Glomerular endothelial cell (primary cell): ENCODE measurements around the gene KRTAP5-8. TPM values are rescaled to one million over a fixed set of nuclear protein-coding genes. Genes with fewer than 3 reads are reported as not detected.
"Not testable (repeated sequence)": the region's sequence is repeated elsewhere in the genome, so short reads cannot be mapped to it uniquely, and the experiment has no call there.

Experiments used
- DNase-seq: peaks from one replicate; pipeline ENCODE4 v3.0.0-alpha.2; 2011; ENCODE audit warnings: low read depth, low spot score; ENCODE audit errors: extremely low read depth
- total RNA-seq: library from RNA; depleted of rRNA; stranded (reverse); fragments of >200 nt; gene quantifications from 2 replicates; pipeline ENCODE4 v1.2.3, GENCODE V29; 2015

The KRTAP5-8 gene
- total RNA-seq, 1 donor from 2014 or later, result not detected

DNA sequence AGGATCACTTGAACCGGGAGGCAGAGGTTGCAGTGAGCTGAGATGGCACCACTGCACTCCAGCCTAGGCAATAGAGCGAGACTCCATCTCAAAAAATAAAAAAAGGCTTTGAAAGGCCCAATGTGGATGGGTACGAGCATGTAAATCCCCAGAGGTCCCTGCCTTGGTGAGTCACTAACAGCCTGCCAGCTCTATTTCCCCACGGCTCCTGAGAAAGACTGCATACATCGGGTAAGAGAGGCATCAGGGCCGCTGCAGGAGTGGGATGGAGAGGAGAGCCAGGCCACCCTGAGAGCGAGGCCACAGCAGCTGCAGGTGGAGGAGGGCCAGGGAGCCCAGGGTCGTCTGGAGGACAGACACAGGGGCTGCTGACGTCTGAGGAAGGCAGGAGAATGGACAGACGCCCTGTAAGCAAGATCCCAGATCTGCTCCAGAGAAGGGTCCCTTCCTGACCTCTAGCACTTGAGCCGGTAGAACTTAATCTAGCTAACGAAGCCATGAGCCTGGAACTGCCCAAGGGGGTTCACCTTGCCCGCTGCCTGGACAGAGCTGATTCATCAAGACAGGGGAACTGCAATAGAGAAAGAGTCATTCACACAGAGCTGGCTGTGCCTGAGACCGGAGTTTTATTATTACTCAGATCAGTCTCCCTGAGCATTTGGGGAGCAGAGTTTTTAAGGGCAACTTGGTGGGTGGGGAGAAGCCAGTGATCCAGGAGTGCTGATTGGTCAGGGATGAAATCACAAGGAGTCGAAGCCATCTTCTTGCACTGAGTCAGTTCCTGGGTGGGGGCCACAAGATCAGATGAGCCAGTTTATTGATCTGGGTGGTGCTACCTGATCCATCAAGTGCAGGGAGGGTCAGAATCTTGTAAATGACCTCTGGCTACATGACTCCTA is 5.3 kb downstream of the KRTAP5-8 start:
- DNase-seq, result no peak

DNA sequence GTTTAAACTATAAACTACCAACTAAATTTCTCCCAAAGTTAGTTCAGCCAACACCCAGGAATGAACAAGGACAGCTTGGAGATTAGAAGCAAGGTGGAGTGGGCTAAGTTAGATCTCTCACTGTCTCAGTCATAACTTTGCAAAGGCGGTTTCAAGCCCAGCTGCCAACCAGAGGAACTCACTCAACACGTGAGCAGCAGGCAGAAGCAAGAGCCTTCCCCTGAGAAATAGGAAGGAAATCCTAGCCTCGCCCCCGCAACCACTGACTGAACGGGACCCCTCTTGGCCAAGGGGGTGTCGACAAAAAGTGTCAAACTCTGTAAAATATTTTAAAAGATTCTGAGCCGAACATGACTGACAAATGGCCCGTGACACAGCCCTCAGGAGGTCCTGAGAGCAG is 6.0 kb downstream of the KRTAP5-8 start:
- DNase-seq, result no peak

DNA sequence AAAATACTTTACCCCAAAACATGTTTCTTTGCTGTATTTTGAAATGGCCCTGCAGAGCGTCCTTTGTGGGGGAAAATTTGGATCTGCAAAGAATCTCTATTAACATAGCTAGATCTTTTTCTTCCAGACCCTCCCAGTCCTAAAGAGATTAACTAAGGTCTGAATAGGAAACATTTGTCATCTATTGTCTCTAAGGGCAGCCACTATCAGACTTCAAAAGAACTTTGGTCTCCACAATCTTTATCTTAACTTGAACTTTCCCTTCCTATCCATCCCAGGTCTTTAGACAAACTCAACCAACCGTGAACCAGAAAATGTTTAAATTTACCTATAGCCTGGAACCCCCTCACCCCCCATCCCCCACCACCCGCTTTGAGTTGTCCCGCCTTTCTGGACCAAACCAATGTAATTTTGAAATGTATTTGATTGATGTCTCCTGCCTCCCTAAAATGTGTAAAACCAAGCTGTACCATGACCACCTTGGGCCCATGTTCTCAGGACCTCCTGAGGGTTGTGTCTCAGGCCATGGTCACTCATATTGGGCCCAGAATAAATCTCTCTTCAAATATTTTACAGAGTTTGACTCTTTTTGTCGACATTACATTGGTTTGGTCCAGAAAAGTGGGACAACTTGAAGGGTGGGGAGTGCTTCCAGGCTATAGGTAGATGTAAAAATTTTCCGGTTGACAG is 6.8 kb downstream of the KRTAP5-8 start:
- DNase-seq, result no peak

DNA sequence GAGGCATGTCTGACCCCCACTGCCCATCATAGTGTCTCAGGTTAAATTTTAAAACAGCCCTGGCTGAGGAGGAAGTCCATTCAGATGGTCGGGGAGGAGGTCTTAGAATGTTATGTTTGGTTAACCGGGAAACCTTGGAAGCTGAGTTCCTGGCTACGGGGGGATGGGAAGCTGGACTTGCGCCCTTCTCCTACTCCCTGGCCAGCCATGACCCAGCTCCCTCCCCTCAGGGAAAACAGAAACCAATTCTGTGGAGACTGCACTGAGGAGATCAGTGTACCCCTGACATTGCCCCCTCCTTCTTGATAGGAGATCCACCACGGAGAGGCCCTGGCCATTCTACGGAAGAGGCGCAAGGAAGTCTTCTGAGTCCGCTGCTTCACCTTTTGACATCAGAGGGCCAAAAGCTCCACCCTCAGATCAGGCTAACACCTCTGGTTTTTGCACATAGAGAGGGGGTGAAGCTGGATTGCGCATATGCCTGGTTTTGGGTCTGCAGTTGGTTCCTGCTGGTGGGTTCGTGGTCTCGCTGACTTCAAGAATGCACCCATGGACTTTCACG is 7.7 kb downstream of the KRTAP5-8 start:
- DNase-seq, result no peak

DNA sequence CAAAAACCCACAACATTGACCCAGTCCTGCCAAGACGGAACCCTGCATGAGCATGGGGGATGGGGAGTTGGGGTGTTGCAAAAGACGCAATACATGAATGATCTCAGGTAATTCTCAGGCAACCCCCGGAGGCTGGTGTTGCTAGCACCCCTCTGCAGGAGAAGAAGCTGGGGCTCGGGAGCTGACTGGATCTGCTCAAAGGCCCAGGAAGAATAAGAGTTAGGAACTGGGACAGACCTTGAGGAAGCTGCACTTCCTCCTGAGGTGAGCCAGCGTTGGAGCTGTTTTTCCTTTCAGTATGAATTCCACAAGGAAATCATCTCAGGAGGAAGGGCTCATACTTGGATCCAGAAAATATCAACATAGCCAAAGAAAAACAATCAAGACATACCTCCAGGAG is 10.3 kb downstream of the KRTAP5-8 start, which contains the start of gene KRTAP5-9:
Gene KRTAP5-9 (plus strand): TSS at position 301 of the 400 bp plus-strand sequence. CDS start 238 bp downstream, outside the sequence.
- no peak for DNase-seq

DNA sequence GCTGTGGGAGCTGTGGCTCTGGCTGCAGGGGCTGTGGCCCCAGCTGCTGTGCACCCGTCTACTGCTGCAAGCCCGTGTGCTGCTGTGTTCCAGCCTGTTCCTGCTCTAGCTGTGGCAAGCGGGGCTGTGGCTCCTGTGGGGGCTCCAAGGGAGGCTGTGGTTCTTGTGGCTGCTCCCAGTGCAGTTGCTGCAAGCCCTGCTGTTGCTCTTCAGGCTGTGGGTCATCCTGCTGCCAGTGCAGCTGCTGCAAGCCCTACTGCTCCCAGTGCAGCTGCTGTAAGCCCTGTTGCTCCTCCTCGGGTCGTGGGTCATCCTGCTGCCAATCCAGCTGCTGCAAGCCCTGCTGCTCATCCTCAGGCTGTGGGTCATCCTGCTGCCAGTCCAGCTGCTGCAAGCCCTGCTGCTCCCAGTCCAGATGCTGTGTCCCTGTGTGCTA is 10.9 kb downstream of the KRTAP5-8 start:
- DNase-seq, result no peak

DNA sequence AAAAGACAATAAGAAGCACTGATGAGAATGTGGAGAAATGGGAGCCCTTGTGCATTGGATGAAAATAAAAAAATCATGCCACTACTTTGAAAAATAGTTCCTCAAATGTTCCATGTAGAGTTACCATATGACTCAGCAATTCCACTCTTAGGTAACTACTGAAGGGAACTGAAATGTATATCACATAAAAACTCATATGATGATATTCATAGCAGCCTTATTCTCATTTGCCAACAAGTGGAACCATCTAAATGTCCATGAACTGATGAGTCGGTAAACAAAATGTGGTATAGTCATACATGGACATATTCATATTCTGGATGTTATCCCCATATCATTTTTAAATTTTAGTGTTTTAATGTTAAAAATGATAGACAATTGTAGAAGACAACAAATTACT is 13.9 kb downstream of the KRTAP5-8 start:
- DNase-seq, result no peak

DNA sequence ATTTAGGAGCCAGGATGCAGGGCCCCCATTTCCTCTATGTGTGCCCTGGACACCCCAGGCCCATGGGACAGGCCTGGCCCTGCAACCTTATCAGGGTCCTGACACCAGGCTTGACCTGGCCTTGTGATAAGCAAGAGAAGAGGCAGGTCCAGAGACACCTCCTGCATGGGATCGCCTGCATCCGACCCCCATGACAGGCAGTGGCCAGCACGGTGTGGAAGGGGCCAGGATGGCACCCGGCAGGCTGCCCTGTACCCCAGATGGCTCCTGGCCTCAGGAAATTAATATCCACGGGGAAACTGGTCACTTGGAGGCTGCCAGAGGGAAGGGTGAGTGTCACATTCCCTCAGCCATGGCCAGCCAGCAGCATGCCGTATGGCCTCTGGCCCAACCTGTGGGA is 17.2 kb downstream of the KRTAP5-8 start:
- no peak for DNase-seq

DNA sequence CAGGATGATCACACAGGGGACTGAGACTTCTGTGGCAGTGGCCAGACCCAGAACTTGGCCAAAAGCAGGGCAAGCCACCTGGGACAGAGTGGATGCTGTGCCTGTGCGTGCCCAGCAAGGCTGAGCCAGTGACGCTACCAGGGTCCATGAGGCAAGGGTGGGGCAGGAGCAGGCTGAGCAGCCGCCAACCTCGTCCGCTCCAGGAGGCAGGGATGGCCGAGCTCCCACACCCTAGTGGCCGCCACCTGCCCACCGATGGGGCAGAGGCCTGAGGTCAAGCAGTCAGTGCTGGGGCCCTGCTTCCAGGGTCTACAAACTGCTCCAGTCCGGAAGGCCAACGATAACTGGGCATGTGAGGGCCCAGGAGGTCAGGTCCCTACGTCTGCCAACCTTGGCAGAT is 17.7 kb downstream of the KRTAP5-8 start:
- DNase-seq, result no peak

DNA sequence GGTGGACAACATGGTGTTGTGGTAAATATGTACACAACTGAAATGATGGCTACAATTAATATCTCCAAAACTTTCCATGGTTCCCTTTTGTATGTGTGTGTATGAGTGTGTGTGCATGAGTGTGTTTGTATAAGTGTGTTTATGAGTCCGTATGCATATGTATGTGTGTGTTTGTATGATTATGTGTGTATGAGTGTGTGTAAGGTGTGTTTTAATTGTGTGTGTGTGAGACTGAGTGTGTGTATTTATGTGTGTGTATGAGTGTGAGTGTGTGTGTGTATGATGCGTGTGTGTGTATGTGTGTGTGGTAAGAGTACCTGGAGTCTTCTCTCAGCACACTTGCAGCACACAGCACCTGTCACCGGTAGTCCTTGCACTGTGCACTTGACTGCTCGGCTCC is 18.2 kb downstream of the KRTAP5-8 start:
- DNase-seq, result no peak

DNA sequence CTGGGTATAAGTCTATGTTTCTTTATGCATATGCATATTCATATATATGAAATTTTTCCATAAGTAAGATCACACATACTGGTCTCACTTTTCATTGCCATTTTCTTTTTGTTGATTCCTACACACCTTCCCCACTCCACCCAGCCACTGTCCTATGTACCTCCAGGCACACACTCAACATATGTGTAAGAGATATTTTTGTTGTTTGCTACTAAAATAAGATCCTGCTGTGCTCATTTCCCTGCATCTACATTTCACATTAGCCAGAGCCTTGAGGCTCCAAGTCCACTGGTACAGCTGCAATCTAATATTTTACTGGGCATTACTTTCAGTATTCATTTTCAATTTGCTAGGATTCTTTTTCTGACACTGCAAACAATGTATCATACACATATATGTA is 19.4 kb downstream of the KRTAP5-8 start:
- no peak for DNase-seq

DNA sequence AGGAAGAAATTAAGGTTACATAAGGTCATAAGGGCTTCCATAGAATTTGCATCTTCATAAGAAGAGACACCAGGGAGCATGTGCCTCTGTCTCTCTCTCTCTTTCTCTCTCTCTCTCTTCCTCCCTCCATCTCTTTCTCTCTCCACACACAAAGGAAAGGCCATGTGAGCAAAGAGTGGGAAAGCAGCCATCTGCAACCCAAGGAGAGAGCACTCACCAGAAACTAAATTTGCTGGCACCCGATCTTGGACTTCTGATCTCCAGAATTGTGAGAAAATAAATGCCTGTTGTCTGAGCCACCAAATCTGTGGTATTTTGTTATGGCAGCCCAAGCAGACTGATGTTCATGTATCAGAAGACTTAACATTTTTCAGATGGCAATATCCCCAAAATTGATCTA is 21.2 kb downstream of the KRTAP5-8 start:
- DNase-seq, result no peak

DNA sequence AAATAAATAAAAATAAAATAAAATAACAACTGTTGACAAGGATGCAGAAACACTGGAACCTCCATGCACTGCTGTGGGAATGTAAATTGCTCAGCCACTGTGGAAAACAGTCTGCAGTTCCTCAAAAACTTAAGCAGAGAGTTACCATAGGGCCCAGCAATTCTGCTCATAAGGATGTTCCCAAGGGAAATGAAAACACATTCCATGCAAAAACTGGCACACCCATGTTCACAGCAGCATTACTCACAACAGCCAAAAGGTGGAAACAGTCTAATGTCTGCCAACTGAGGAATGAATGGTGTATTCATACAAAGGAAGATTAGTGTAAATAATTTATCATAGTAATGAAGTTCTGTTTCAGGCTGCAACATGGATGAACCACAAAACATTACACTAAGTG is 24.3 kb downstream of the KRTAP5-8 start:
- no peak for DNase-seq

DNA sequence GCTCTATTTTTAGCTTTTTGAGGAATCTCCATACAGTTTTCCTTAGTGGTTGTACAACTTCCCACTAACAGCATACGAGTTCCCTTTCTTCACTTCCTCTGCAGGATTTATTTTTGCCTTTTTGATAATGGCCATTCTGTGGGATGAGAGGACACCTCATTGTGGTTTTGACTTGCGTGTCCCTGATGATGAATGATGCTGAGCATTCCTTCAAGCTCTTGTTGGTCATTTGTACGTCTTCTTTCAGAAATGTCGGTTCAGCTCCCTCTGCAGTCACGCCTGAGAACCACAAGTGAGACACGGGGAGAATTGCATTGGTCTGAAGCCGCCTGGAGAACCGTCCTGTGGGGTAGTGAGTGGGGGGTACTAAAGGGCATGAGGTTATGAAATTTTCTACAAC is 25.6 kb downstream of the KRTAP5-8 start:
- peak; percentile 36 for DNase-seq

DNA sequence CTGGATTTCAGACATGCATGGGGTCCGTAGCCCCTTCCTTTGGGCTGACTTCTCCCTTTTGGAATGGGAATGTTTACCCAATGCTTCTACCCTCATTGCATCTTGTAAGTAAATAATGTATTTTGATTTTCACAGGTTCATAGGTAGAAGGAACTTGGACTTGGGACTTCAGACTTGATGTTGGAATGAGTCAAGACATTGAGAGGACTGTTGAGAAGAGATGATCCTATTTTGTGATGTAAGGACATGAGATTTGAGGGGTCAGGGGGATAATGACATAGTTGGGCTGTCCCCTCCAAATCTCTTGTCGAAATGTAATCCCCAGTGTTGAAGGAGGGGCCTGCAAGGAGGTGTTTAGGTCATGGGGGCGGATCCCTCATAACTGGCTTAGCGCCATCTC is 26.6 kb downstream of the KRTAP5-8 start:
- DNase-seq, result no peak

DNA sequence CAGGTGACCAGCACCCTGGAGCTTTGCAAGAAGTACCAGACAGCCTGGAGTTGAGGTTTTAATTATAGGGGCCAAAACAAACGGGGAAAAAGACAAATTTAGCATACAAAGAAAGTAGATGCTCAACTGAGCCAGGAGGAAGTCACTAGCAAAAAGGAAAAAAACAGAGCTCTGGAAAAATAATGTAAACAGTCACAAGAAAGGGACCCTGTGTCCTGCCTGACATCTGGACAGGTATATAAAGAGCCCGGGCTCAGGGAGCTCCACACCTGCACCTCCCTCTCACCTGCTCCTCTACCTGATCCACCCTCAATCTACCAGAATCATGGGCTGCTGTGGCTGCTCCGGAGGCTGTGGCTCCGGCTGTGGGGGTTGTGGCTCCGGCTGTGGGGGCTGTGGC is 27.4 kb downstream of the KRTAP5-8 start, which contains the start of gene KRTAP5-10:
Gene KRTAP5-10 (plus strand): TSS at position 301 of the 400 bp plus-strand sequence. CDS start 25 bp downstream, at position 326.
- no peak for DNase-seq

DNA sequence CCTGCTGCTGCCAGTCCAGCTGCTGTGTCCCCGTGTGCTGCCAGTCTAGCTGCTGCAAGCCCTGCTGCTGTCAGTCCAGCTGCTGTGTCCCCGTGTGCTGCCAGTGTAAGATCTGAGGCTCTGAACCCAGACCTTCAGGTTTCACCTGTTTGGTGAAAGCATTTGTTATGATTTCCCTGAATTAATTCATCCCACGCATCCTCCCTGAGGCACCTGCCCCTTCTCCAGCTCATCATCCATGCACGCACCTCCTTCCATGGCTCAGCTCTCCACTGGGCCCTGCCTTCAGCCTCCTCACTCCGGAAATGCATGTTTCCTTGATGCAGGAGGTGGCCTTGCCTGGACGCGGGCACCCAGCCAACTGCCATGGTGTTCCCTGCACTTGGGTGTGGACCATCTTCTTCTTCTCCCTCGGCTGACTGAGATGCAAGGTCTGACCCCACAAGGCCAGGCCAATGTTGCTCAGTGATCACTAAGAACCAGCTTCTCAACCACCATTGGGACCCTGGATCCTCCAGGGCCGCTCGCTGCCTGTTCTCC is 28.3 kb downstream of the KRTAP5-8 start:
- DNase-seq, result no peak

DNA sequence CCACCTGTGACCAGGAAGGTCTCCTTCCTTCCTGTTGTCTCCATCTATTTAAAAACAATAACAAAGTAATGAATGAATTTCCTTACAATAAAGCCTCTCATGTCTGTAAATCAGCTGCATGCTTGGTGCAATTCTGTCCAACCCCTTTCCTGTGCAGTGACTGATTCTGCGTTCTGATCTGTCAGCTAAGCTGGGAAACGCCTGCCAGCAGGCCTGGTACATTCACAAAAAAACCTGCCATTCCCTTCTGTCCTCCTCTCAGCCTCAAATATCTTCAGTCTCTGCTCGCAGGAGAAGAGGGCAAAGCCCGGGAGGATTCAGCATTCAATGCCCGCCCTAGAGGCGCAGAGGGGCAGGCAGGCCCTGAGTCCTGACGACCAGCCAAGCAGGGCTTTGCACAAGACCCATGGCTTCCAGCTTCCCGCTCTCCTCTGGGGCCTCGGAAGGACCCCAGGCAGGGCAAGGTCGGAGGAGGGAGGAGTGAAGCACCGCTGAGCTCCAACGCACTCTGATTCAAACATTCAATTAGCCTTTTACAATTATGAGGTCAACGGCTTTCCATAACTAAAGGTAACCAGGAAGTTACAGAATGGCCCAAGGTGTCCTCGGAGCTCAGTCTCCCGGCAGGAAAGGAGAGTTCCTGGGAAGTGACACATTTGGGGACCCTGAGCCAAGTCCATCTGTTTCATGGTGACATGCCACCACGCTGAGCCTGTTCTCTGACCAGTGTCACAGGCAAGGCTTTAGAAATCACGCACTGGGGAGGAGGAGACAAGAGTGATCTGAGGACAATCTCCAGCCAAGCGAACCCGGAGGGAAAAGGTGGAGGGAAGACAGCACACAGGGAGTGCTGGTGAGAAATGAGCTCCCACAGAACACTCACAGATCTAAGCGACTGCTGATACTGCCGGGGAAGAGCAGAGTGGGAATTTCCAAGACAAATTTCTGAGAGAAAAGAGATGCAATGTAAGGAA is 29.1 kb downstream of the KRTAP5-8 start:
- not testable (repeated sequence) for DNase-seq

DNA sequence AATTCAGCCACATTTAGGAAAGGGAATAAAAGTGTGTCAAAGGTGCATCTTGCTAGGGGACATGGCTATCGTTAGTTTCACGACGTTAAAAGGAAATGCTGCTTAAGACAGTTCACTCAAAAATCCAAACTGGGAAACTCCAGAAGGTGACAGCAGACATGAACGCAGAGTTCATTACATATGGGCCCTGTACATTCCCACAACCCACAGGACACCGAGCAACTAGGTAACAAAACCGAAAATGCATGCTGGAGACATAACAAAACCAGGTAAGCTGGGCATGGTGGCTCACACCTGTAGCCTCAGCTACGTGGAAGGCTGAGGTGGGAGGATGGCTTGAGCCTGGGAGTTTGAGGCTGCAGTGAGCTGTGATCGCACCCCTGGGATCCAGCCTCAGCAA is 29.8 kb downstream of the KRTAP5-8 start:
- DNase-seq, result not testable (repeated sequence)
